HepG2 (cell line): ENCODE measurements around the gene PMEPA1.

ENCODE experiments used
- ETV6 ChIP-seq: sonication (generic); formaldehyde crosslinking; conservative IDR thresholded peaks from 2 replicates; pipeline ENCODE4 v1.4.0; 2020; ENCODE audit warnings: missing genetic modification reagents
- HNF4G ChIP-seq, 2 experiments: sonication (generic) in 1 of 2; formaldehyde crosslinking in 1 of 2; IDR thresholded peaks; 2 replicates each; pipeline versions ENCODE4 v1.4.0 to v1.6.1; 2011 to 2020; ENCODE audit warnings: borderline replicate concordance in 2 of 2, low read depth in 2 of 2, mild to moderate bottlenecking in 2 of 2, low read length in 1 of 2, missing genetic modification reagents in 1 of 2, moderate library complexity in 1 of 2
- MAZ ChIP-seq, 2 experiments: sonication (generic) in 1 of 2; formaldehyde crosslinking in 1 of 2; IDR thresholded peaks; 2 replicates each; pipeline versions ENCODE4 v1.5.0 to v1.6.1; 2012 to 2020; ENCODE audit warnings: low read depth in 2 of 2, mild to moderate bottlenecking in 2 of 2, borderline replicate concordance in 1 of 2, improper control_type of control experiment in 1 of 2, low read length in 1 of 2, missing genetic modification reagents in 1 of 2, moderate library complexity in 1 of 2
- NFE2 ChIP-seq: sonication (generic); formaldehyde crosslinking; IDR thresholded peaks from 2 replicates; pipeline ENCODE4 v1.4.0; 2020; ENCODE audit warnings: missing genetic modification reagents
- NFIC ChIP-seq: IDR thresholded peaks from 2 replicates; pipeline ENCODE4 v1.6.1; 2012; ENCODE audit warnings: mild to moderate bottlenecking, low read length, inconsistent platforms
- POLR2AphosphoS2 ChIP-seq: IDR thresholded peaks from 2 replicates; pipeline ENCODE4 v1.6.1; 2011; ENCODE audit warnings: low read depth, low read length, improper control_type of control experiment
- TF ChIP-seq, protein P1 (sequence below), 2 experiments: sonication (generic) in 1 of 2; formaldehyde crosslinking in 1 of 2; IDR thresholded peaks; 2 replicates each; pipeline versions ENCODE4 v1.4.0 to v1.6.1; 2018 to 2020; ENCODE audit warnings: missing genetic modification reagents in 2 of 2, borderline replicate concordance in 1 of 2, low read depth in 1 of 2, mild to moderate bottlenecking in 1 of 2, missing biosample characterization in 1 of 2

DNA sequence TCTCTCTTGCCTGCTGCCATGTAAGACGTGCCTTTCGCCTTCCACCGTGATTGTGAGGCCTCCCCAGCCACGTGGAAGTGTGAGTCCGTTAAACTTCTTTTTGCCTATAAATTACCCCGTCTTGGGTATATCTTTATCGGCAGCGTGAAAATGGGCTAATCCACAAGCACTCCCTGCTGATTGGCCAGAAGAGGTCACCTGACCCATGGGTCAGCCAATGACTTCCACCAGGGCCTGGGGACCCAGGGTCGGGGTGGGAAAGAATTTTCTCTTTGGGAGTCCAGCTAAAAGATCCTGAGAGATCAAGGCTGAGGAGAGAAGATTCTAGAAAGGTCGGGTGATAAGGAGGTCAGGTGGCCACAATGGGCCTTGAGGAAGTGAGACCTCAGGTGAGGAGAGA, 106.7 kb downstream of the PMEPA1 start:
- TF ChIP-seq POLR2AphosphoS2 (no peak), ETV6 (no peak), NFIC (no peak), MAZ (IDR thresholded peaks at IDR 0.05; ENCODE audit: borderline replicate concordance, low read depth, low read length) (no peak), MAZ (CRISPR knock-in tag; IDR thresholded peaks at IDR 0.05; ENCODE audit: low read depth) (no peak), HNF4G (IDR thresholded peaks at IDR 0.05; ENCODE audit: borderline replicate concordance, low read depth, low read length) (no peak), HNF4G (CRISPR knock-in tag; IDR thresholded peaks at IDR 0.05; ENCODE audit: borderline replicate concordance, low read depth) (no peak), NFE2 (CRISPR knock-in tag) (no peak)
- TF ChIP-seq, protein P1, sequence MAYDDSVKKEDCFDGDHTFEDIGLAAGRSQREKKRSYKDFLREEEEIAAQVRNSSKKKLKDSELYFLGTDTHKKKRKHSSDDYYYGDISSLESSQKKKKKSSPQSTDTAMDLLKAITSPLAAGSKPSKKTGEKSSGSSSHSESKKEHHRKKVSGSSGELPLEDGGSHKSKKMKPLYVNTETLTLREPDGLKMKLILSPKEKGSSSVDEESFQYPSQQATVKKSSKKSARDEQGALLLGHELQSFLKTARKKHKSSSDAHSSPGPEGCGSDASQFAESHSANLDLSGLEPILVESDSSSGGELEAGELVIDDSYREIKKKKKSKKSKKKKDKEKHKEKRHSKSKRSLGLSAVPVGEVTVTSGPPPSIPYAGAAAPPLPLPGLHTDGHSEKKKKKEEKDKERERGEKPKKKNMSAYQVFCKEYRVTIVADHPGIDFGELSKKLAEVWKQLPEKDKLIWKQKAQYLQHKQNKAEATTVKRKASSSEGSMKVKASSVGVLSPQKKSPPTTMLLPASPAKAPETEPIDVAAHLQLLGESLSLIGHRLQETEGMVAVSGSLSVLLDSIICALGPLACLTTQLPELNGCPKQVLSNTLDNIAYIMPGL (CRISPR knock-in tag; IDR thresholded peaks at IDR 0.05; ENCODE audit: borderline replicate concordance in 1 of 2, low read depth in 1 of 2) = no peak
